Mucosa of descending colon (tissue), 3 donors: ENCODE measurements around the gene KCNAB3. TPM values are rescaled to one million over a fixed set of nuclear protein-coding genes. Genes with fewer than 3 reads are reported as not detected.

Source experiments
- ATAC-seq: fragments of 200-7000 bp; cut with Tn5 transposase; one replicate; pipeline ENCODE4 v1.9.1; 2020; ENCODE audit warnings: mild to moderate bottlenecking, moderate library complexity
- DNase-seq, 3 donors: peaks; one replicate each; pipeline ENCODE4 v3.0.0-alpha.2; 2020
- H3K36me3 ChIP-seq: fragments of 200-600 bp; one replicate; pipeline ENCODE4 v1.8.0; 2021; ENCODE audit warnings: low read depth, mild to moderate bottlenecking
- H3K4me1 ChIP-seq: fragments of 200-600 bp; one replicate; pipeline ENCODE4 v1.8.0; 2021; ENCODE audit warnings: low read depth, mild to moderate bottlenecking
- H3K4me3 ChIP-seq: fragments of 200-600 bp; one replicate; pipeline ENCODE4 v1.8.0; 2021; ENCODE audit warnings: mild to moderate bottlenecking
- H3K9me3 ChIP-seq: fragments of 200-600 bp; one replicate; pipeline ENCODE4 v1.8.0; 2021; ENCODE audit warnings: mild to moderate bottlenecking
- intact Hi-C, 2 donors: fragments of 100-400 bp; cut with DNase I in 1 of 2; cut with micrococcal nuclease in 1 of 2; formaldehyde crosslinking; loops; one replicate each; pipeline versions ENCODE4 v1.11.0 to v1.11.1; 2022; cut with DNase I, micrococcal nuclease
- total RNA-seq, 3 donors: library from RNA; stranded (reverse); fragmentation: NEBNext Ultra II Directional in 2 of 3; extraction: Animal tissue kit (Norgen Biotek cat#: 25700) in 2 of 3; gene quantifications; one replicate each; pipeline versions ENCODE4 v1.2.1 to v1.2.4, GENCODE V29; 2021 to 2023
- TF ChIP-seq, protein P1 (sequence below): fragments of 200-600 bp; IDR thresholded peaks from one replicate; pipeline ENCODE4 v1.8.0; 2022; ENCODE audit warnings: antibody characterized with exemption, mild to moderate bottlenecking
- donor health status: DM: no; HTN: no; CAD: no; lungs with moderate emphysema.
- donor health status: DM: no; HTN: no; CAD: no.
- donor health status: DM: no; HTN: yes; CAD: no.

KCNAB3 gene
- total RNA-seq, 3 donors from 2014 or later, result 3.3 to 5.5 (median 3.9) TPM

GRCh38 chr17:7894866-7895265, 34.8 kb downstream of the KCNAB3 start:
- Histone ChIP-seq H3K9me3 (no peaks in the 10 kb centered on the region), H3K36me3 (peaks cover 3% of the 10 kb centered on the region), H3K4me1 (peaks cover 2% of the 10 kb centered on the region), H3K4me3 (no peak overlapping the region)
- TF ChIP-seq, protein P1, sequence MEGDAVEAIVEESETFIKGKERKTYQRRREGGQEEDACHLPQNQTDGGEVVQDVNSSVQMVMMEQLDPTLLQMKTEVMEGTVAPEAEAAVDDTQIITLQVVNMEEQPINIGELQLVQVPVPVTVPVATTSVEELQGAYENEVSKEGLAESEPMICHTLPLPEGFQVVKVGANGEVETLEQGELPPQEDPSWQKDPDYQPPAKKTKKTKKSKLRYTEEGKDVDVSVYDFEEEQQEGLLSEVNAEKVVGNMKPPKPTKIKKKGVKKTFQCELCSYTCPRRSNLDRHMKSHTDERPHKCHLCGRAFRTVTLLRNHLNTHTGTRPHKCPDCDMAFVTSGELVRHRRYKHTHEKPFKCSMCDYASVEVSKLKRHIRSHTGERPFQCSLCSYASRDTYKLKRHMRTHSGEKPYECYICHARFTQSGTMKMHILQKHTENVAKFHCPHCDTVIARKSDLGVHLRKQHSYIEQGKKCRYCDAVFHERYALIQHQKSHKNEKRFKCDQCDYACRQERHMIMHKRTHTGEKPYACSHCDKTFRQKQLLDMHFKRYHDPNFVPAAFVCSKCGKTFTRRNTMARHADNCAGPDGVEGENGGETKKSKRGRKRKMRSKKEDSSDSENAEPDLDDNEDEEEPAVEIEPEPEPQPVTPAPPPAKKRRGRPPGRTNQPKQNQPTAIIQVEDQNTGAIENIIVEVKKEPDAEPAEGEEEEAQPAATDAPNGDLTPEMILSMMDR, result no peak
- ATAC-seq (no peak), DNase-seq (no peak)
- intact Hi-C loops, result loop anchor here in 1 of 2 donors (5.0 kb wide), 1 partner anchor 33 kb away; no protein-coding TSS in a partner anchor

DNA sequence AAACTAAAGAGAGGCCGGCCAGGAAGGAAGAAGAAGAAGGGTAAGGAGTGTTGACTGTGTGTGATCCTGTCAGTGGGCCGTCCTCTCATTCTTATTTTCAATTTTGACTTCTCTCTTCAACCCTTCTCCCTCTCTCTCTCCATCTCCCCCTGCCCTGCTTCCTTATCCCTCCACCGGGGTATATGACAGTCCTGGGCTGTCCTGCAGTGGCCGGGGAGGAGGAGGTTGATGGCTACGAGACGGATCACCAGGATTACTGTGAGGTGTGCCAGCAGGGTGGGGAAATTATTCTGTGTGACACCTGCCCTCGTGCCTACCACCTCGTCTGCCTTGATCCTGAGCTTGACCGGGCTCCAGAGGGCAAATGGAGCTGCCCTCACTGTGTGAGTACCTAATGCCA, 35.4 kb downstream of the KCNAB3 start:
- no peak for DNase-seq

DNA sequence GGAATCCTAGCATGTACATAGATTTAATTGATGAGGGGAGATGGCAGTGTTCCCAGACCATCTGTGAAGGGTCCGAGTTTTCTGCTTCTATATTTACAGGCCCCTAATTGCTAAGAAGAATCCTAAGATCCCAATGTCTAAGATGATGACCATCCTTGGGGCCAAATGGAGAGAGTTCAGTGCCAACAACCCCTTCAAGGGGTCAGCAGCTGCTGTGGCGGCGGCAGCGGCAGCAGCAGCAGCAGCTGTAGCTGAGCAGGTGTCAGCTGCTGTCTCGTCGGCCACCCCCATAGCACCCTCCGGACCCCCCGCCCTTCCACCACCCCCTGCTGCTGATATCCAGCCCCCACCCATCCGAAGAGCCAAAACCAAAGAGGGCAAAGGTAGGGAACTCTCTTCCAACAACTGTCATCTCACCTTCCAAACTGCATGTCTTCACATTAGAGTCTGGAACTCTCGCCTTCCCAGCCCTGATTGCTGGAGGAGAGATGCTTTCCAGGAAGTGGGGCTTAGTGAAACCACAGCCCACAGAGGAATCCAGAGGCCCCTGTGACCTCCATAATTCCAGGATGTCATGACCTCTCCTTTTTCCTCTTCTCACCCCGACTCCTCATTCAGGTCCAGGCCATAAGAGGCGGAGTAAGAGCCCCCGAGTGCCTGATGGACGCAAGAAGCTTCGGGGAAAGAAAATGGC, 36.3 kb downstream of the KCNAB3 start:
- Histone ChIP-seq H3K4me1 (peaks cover 17% of the 10 kb centered on the region), H3K4me3 (no peak overlapping the region), H3K36me3 (peaks cover 3% of the 10 kb centered on the region), H3K9me3 (no peaks in the 10 kb centered on the region)
- ATAC-seq, result no peak
- DNase-seq, result no peak
- intact Hi-C loops, result no loop called here
- TF ChIP-seq, protein P1, result no peak

More for the DNA sequence above, 35.4 kb downstream of the KCNAB3 start:
- intact Hi-C loops, result no loop called here
- TF ChIP-seq, protein P1, result no peak
- Histone ChIP-seq H3K4me3 (no peak overlapping the region), H3K36me3 (peaks cover 3% of the 10 kb centered on the region), H3K4me1 (peaks cover 8% of the 10 kb centered on the region), H3K9me3 (no peaks in the 10 kb centered on the region)
- ATAC-seq, result no peak

DNA sequence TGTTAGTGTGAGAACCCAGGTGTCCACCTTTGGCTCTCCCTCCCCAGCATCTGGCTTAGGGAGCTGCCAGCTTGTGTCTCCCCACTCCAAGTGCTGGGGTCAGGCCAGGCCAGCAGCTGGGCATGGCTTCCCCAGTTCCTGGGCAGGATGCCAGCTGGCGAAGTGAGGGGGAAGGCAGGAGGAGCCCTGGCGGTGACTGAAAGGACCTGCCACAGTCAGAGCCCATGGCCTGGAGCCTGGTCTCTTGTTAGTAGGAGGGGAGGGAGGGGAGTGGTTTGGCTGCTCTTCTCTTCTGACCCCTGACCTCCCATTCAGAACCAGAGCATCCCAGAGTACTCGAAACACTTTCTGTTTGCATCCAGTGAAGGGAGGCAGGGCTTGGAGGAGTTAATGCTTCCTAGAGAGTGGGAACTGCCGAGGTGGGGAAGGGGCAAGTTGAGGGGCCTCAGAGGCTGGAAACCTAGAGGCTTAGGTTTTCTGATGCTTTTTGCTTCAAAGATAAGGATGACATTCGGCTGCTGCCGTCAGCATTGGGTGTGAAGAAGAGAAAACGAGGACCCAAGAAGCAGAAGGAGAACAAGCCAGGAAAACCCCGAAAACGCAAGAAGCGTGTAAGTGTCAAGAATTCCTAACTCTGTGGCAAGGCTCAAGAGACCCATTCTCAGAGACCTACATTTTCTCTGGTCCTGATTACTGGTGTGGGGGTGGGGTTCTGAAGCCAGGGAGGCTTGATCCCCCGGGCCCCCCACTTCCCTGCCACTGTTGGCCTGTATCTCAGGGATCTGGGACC, 40.3 kb downstream of the KCNAB3 start:
- no peak overlapping the region for H3K4me3 ChIP-seq
- TF ChIP-seq, protein P1, result peak; percentile 30

GRCh38 chr17:7888184-7888920, 41.3 kb downstream of the KCNAB3 start, which contains the start of gene CHD3:
Gene CHD3, plus strand, starts transcription at chr17:7888789. Its CDS starts 212 bp downstream, at chr17:7889001.
- no peaks in the 10 kb centered on the region for H3K9me3 ChIP-seq
- no peaks in the 10 kb centered on the region for H3K36me3 ChIP-seq
- TF ChIP-seq, protein P1, result no peak
- peak within 1 kb of the TSS; percentile 14 for H3K4me3 ChIP-seq
- DNase-seq, result peak; percentile 68 to 74 (median 70)
- peaks cover 35% of the 10 kb centered on the region for H3K4me1 ChIP-seq
- intact Hi-C loops, result no loop called here
- ATAC-seq, result peak; percentile 39

More for the DNA sequence above, 40.3 kb downstream of the KCNAB3 start:
- DNase-seq (peak; percentile 95 to 98 (median 97)), ATAC-seq (peak; percentile 61)
- no peaks in the 10 kb centered on the region for H3K9me3 ChIP-seq
- H3K36me3 ChIP-seq, result no peaks in the 10 kb centered on the region
- peaks cover 35% of the 10 kb centered on the region for H3K4me1 ChIP-seq
- intact Hi-C loops, result no loop called here
